Kasumi-1 (cell line): ENCODE data around the gene SLTM.
"Not testable (repeated sequence)": the region's sequence is repeated elsewhere in the genome, so short reads cannot be mapped to it uniquely, and the experiment has no call there.

ENCODE experiments used
- DNase-seq, 2 experiments: peaks; one replicate each; lab custom pipeline; 2025; lab: John Stamatoyannopoulos, UW

Gene SLTM

GRCh38 chr15:58926823-58927222 is 6.7 kb downstream of the SLTM start:
- DNase-seq = no peak

DNA sequence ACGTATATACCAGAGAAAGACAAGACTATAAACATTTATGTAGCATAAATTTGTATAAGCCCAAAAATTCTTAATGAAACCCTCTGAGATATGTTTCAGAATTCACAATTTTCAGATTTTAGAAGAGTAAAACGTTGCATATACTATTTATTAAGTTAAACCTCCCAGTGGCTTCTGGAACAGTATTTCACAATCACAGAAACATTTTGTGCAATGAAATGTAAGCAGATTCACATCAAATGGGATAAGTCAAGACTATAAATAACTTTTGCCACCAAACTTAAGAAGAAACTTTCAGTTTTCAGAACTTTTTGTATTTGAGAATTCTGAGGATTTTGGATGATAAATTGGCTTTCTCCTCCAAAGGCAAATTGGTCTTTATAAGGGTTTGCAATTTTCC is 9.2 kb downstream of the SLTM start:
- DNase-seq = no peak

DNA sequence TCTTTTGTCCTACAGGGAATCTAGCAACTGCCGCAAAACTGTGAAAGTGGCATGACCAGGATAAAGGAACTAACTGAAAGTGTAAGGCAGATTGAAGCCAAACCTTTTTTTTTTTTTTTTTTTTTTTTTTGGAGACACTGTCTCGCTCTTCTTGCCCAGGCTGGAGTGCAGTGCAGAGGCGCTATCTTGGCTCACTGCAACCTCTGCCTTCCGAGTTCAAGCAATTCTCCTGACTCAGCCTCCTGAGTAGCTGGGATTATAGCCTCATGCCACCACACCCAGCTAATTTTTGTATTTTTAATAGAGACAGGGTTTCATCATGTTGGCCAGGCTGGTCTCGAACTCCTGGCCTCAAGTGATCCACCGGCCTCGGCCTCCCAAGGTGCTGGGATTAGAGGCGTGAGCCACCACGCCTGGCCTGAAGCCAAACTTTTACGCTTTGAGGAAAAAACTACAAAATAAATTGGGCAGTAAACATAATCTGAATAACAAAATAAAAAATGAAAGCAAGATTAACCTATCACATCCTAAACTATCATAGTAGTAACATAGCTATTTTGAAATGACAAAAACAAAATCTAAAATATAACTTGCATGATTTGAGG is 9.7 kb downstream of the SLTM start:
- no peak for DNase-seq

DNA sequence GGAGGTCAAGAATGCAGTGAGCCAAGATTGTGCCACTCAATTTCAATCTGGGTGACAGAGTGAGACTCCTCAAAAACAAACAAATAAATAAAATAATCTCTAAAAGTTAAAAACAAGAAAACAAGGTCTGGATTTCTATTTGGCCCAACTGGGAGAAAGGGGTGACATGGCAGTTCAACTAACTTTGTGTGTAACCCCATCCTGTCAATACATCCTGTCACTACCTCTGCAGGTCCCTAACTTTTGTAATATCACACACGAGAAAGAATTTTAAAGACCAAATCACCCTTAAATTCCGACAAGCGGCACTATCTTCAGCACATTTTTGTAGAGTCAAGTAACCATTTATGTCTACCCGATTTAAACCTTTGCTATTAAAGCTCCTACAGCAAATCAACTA is 10.2 kb downstream of the SLTM start:
- no peak for DNase-seq

- DNase-seq = no peak
Measured at GRCh38 chr15:58921267-58921790, 12.2 kb downstream of the SLTM start.

DNA sequence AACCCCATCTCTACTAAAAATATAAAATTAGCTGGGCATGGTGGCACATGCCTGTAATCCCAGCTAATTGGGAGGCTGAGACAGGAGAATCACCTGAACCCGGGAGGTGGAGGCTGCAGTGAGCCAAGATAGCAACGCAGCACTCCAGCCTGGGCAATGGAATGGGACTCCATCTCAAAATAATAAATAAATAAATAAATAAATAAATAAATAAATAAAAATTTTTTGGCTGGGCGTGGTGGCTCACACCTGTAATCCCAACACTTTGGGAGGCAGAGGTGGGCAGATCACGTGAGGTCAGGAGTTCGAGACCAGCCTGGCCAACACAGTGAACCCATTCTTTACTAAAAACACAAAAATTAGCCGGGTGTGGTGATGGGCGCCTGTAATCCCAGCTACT is 13.0 kb downstream of the SLTM start:
- DNase-seq = not testable (repeated sequence)

DNA sequence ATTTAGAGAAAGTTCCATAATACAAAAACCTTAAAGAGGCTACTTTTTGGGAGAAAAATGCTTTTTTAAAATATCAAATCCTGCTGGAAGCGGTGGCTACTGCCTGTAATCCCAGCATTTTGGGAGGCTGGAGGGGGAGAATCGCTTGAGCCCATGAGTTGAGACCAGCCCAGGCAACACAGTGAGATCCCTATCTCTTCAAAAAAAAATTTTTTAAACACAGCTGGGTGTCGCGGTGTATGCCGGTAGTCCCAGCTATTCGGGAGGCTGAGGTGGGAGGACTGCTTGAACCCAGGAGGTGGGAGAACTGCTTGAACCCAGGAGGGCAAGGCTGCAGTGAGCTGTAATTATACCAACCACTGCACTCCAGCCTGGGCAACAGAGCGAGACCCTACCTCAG is 14.2 kb downstream of the SLTM start:
- no peak for DNase-seq

DNA sequence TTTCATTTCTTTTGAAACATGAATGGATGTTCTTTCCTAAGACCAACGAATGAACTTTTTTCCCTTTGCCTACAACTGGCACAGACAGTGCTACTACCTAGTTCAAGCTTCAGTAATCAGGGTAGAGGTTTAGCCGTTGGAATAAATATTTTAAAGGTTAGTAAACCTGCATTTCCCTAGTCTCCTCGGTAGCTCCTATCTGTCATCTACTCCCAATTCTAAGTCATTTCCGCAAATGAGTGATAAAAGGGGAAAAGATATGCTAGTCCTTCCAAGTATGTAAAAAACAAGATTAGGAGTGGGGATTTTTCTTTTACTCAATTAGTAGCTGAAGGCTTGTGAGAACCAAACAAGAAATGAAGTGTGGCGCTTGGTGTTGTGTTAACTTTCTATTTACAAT is 15.2 kb downstream of the SLTM start:
- DNase-seq = no peak

DNA sequence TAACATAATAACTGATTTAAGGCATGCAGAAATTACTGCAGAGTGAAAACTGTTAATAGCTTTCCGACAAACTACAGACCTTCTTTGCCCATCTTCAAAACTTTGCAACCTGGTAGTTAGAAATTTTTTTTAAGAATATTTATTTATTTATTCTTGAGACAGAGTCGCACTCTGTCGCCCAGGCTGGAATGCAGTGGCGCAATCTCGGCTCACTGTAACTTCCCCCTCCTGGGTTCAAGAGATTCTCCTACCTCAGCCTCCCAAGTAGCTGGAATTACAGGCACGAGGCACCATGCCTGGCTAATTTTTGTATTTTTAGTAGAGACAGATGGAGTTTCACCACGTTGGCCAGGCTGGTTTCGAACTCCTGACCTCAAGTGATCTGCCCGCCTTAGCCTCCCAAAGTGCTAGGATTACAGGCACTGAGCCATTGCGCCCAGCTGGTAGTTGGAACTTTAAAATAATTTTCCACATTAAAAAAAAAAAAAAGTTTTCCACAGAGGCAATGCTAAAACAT is 15.8 kb downstream of the SLTM start:
- DNase-seq = not testable (repeated sequence)

GRCh38 chr15:58916962-58917361 is 16.5 kb downstream of the SLTM start:
- DNase-seq = no peak

- no peak for DNase-seq
Measured at GRCh38 chr15:58910456-58910855, 23.0 kb downstream of the SLTM start.

GRCh38 chr15:58909616-58910015 is 23.9 kb downstream of the SLTM start:
- DNase-seq = no peak

- DNase-seq = no peak
Measured at GRCh38 chr15:58908550-58909309, 24.7 kb downstream of the SLTM start.

- DNase-seq = no peak
Measured at GRCh38 chr15:58900631-58901030, 32.8 kb downstream of the SLTM start.

DNA sequence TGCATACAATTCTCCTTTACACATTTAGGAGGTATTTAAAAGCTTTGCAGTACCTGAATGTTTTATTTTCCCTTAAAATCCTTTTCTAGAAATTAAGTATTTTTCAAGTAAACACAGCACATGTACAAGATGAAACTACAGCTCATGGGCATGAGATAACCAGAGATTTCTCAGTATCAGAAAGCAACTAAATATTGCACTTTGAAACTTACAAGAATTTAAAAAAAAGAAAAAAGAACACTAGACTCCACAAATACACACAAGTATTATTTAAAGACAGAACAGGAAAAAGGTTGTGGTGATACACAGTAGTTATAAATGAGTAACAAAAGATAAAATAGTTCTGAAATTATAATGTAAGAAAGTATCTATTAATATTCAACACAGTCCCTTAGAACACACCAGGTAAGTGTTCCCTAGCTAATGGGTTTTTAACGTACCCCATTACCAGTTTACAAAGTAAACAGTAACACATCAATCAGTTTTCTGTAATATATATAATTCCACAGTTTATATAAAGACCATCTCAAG is 35.3 kb downstream of the SLTM start:
- no peak for DNase-seq

GRCh38 chr15:58889363-58889762 is 44.1 kb downstream of the SLTM start:
- no peak for DNase-seq

- DNase-seq = no peak
Measured at GRCh38 chr15:58886921-58887320, 46.6 kb downstream of the SLTM start.

GRCh38 chr15:58883926-58884325 is 49.6 kb downstream of the SLTM start:
- not testable (repeated sequence) for DNase-seq

DNA sequence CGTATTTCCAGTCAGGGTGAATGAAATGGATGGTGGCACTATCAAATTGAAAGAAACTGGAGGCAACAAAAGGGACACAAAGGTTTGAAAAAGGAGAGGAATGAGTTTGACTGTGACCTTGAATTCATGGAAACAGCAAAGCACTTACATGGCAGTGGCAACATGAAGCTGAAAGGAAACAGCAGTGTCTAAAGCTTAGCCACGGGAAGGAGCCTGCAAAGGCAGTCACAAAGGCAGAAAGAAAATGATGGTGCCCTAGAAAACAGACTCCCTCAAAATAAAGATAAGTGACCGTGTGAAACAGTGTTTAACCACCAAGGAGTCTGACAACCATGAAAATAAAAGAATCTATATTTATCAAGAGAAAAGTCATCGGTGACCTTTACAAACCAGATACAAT is 51.2 kb downstream of the SLTM start:
- DNase-seq = no peak

DNA sequence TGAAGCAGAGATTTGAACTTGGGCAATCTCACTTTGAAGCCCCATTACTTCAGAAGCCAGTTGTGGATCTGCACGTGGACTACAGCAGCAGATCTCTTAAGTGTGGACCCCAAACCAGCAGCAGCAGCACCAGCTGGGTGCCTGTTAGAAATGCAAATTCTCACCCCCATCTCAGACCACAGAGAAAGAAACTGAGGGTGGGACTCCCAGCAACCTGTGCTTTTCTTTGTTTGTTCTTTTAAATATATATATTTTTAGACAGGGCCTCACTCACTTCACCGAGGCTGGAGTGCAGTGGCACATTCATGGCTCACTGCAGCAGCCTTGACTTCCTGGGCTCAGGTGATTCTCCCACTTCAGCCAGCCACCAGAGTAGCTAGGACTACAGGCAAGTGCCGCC is 53.2 kb downstream of the SLTM start:
- no peak for DNase-seq

DNA sequence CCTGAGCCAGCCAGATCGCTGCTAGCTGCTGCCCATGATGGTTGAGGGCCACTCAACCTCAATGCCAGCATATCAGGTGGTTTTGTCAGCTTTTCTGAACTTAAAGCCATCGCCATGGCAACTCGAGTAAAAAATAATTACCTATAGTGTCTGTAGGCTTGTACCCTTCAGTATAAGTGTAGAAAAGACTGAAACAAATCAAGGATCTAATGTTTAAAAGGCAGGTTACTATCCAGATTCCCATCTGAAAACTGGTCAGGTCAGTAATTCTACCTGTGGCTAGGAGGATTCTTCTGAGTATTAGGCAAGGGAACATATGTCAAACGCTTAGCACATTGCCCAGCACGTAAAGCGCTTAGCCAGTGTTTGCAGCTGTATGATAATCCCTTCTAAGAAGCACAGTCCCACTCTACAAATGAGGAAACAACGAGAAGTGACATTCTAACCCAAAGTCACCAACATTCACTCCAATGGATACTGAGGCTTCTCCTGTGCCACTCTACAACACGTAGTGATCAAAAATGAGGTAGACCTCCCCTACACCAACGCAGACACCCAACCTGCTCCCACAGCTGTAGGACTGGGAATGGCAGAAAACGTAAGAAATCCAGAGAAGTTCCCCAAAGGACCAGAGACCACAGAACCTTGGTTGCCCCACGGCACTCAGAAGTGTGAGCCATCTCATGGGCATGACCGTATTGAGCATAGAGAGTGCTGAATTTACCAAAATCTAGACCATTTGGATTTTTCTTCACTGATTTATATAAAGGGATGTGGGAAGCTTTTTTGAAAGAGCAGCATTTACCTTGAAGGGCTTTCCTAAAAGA is 55.3 kb downstream of the SLTM start:
- no peak for DNase-seq
